Activated CD4-positive, alpha-beta T cell treated with anti-CD3 and anti-CD28 coated beads, Interleukin-2, amount 10 ng/mL, durations not matched to agents 7 days and 5 days (primary cell): ENCODE measurements around the gene ST6GAL1. TPM values are rescaled to one million over a fixed set of nuclear protein-coding genes. Genes with fewer than 3 reads are reported as not detected.

Source experiments
- CTCF ChIA-PET: fragments of 350-600 bp; sonication (Branson Sonifier 250); formaldehyde crosslinking; loops from one replicate; lab custom pipeline; 2021; ENCODE audit warnings: antibody characterized with exemption; lab: Charles Lee
- POLR2A ChIA-PET: fragments of 350-600 bp; sonication (Branson Sonifier 250); formaldehyde crosslinking; loops from one replicate; lab custom pipeline; 2021; ENCODE audit warnings: antibody characterized with exemption; lab: Charles Lee
- DNase-seq: peaks from one replicate; pipeline ENCODE4 v3.0.0-alpha.2; 2020
- H3K27ac Mint-ChIP-seq: one replicate; pipeline ENCODE4 v1.8.0; 2021; ENCODE audit warnings: mild to moderate bottlenecking, moderate library complexity, mixed read lengths
- H3K27me3 Mint-ChIP-seq: one replicate; pipeline ENCODE4 v1.8.0; 2021; ENCODE audit warnings: mixed read lengths
- H3K36me3 Mint-ChIP-seq: one replicate; pipeline ENCODE4 v1.8.0; 2021; ENCODE audit warnings: low read depth, mixed read lengths
- H3K4me1 Mint-ChIP-seq: one replicate; pipeline ENCODE4 v1.8.0; 2021; ENCODE audit warnings: mixed read lengths
- H3K4me3 Mint-ChIP-seq: one replicate; pipeline ENCODE4 v1.8.0; 2021; ENCODE audit warnings: mild to moderate bottlenecking, moderate library complexity, mixed read lengths
- H3K9me3 Mint-ChIP-seq: one replicate; pipeline ENCODE4 v1.8.0; 2021; ENCODE audit warnings: mixed read lengths
- total RNA-seq, 2 experiments: library from RNA; stranded (reverse); gene quantifications; one replicate each; pipeline ENCODE4 v1.2.3, GENCODE V29; 2021

The ST6GAL1 gene
- total RNA-seq, 2 experiments from 2014 or later: 145 to 183 TPM

DNA sequence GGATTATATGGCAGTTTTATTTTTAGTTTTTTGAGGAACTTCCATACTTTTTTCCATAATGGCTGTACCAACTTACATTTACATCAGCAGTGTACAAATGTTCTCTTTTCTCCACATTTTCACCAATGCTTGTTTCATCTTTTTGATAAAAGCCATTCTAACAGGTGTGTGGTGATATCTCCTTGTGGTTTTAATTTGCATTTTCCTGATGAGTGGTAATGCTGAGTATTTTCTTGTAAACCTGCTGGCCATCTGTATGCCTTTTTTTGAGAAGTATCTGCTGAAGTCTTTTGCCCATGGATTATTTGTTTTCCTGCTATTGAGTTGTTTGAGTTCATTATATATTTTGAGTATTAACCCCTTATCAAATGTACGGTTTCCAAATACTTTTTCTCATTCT is 158.4 kb downstream of the ST6GAL1 start:
- Mint-ChIP-seq H3K4me3 (no peak overlapping the region), H3K4me1 (peaks cover 16% of the 10 kb centered on the region), H3K9me3 (peaks cover 26% of the 10 kb centered on the region), H3K27ac (no peak overlapping the region), H3K36me3 (peaks cover 33% of the 10 kb centered on the region), H3K27me3 (peaks cover 3% of the 10 kb centered on the region)
- ChIA-PET CTCF (interaction anchor here (0.8 kb wide), 1 partner anchor 24 kb away, joined by 4 read pairs; no protein-coding TSS in a partner anchor), POLR2A (no interaction called here)
- no peak for DNase-seq

DNA sequence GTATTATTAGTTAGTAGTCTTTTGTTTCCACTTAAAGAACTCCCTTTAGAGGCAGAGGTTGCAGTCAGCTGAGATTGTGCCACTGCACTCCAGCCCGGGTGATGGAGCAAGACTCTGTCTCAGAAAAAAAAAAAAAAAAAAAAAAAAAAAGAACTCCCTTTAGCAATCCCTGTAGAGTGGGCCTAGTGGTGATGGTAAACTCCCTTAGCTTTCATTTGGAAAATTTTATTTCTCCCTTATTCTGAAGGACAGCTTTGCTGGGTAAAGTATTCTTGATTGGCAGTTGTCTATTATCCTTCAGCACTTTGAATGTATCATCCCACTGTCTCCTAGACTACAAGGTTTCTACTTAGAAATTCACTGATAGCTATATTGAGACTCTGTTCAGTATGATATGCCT is 163.0 kb downstream of the ST6GAL1 start:
- Mint-ChIP-seq H3K4me3 (no peak overlapping the region), H3K27ac (no peak overlapping the region), H3K4me1 (peaks cover 15% of the 10 kb centered on the region), H3K9me3 (peaks cover 38% of the 10 kb centered on the region), H3K36me3 (peaks cover 43% of the 10 kb centered on the region), H3K27me3 (peaks cover 2% of the 10 kb centered on the region)
- POLR2A ChIA-PET: no interaction called here
- CTCF ChIA-PET: interaction anchor here (0.7 to 1.9 kb wide), 2 partner anchors 9 to 72 kb away, joined by 4 to 6 read pairs; no protein-coding TSS in a partner anchor
- DNase-seq: no peak

DNA sequence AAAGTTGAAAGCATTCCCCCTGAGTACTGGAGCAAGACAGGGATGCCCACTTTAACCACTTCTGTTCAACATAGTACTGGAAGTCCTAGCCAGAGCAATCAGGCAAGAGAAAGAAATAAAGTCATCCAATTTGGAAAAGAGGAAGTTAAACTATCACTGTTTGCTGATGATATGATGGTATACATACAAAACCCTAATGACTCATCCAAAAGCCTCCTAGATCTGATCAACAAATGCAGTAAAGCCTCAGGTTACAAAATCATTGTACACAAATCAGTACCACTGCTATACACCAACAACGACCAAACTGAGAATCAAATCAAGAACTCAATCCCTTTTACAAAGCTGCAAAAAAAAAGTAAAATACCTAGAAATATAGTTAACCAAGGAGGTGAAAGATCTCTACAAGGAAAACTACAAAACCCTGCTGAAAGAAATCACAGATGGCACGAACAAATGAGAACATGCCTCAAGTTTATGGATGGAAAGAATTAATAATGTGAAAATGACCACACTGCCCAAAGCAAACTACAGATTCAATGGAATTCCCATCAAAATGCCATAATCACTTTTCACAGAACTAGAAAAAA is 168.7 kb downstream of the ST6GAL1 start:
- H3K9me3 Mint-ChIP-seq: peaks cover 29% of the 10 kb centered on the region
- H3K27me3 Mint-ChIP-seq: no peaks in the 10 kb centered on the region
- no peak overlapping the region for H3K27ac Mint-ChIP-seq
- peaks cover 26% of the 10 kb centered on the region for H3K36me3 Mint-ChIP-seq
- ChIA-PET CTCF (no interaction called here), POLR2A (no interaction called here)
- no peak for DNase-seq
- H3K4me1 Mint-ChIP-seq: peaks cover 35% of the 10 kb centered on the region
- H3K4me3 Mint-ChIP-seq: no peak overlapping the region

DNA sequence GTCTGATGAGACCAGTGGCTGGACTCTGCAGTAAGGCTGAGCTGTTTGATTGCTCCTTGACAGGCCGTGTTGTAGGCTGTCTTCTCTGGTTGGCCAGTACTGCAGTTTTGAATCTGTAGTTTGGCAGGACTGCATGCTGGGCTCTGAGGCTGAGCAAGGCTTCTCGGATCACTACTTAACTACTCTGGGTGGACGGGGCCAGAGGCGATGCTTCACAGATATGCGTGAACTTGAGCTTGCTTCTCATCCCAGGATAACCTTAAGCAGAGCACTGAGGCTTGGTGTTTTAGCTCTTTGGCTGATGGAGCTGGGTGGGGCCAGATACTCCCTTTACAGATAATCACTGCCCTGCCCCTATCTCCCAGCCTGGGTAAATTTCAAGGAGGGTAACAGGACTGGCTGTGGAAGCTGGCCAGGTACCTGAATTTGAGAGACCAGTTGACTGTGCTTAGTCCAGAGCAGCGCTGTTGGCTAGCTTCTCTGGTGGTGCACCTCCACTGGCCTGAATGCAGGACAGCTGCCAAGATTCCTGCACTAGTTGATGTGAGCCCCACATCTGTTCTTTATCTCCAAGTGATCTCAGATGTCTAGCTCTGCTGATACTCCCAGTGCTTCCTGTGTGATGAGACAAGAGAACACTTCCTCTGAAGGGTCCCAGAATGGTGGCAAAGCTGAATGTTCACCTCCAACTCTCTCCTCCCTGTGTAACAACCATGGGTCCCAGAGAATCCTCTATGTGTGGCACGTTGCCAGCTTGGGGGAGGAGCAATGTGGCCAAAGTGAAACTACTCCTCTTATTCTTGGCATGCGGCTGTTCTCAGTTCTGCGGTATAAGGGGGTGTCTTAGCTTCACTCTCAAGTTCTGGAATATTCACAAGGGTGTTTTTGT is 171.1 kb downstream of the ST6GAL1 start:
- ChIA-PET CTCF (interaction anchor here (0.5 to 2.0 kb wide), 16 partner anchors 8 to 883 kb away, joined by 3 to 9 read pairs (median 3); no protein-coding TSS in a partner anchor), POLR2A (interaction anchor here (0.6 kb wide), 1 partner anchor 32 kb away, joined by 3 read pairs; no protein-coding TSS in a partner anchor)
- H3K9me3 Mint-ChIP-seq: peaks cover 19% of the 10 kb centered on the region
- DNase-seq: peak; percentile 62
- peak overlapping the region; percentile 52 for H3K4me3 Mint-ChIP-seq
- H3K36me3 Mint-ChIP-seq: peaks cover 12% of the 10 kb centered on the region
- H3K27me3 Mint-ChIP-seq: no peaks in the 10 kb centered on the region
- H3K27ac Mint-ChIP-seq: peak overlapping the region; percentile 79
- H3K4me1 Mint-ChIP-seq: peaks cover 38% of the 10 kb centered on the region

DNA sequence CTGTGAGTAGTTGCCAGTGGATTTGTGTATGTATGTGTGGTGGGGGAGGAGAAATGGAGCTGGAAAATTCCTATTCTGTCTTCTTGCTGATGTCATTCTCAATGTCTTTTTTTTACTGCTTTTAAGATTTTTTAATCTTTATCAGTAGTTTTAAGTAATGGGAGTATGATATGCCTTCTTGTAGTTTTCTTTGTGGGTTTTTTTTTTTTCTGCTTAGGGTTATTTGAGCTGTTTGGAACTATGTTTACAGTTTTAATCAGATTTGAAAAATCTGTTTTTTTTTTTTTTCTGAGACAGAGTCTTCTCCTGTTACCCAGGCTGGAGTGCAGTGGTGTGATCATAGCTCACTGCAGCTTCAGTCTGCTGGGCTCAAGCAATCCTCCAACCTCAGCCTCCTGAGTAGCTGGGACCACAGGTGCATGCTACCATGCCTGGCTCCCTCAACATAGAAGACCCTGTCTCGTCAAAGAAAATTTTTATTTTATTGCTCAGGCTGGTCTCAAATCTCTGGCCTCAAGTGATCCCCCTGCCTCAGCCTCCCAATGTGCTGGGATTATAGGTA is 171.8 kb downstream of the ST6GAL1 start:
- ChIA-PET CTCF (interaction anchor here (0.6 to 2.0 kb wide), 18 partner anchors 9 to 502 kb away, joined by 3 to 9 read pairs (median 3); no protein-coding TSS in a partner anchor), POLR2A (interaction anchor here (0.6 to 1.0 kb wide), 2 partner anchors 33 to 275 kb away, joined by 3 to 4 read pairs; no protein-coding TSS in a partner anchor)
- Mint-ChIP-seq H3K36me3 (peaks cover 10% of the 10 kb centered on the region), H3K9me3 (peaks cover 16% of the 10 kb centered on the region), H3K4me1 (peaks cover 33% of the 10 kb centered on the region), H3K27me3 (no peaks in the 10 kb centered on the region), H3K27ac (peak overlapping the region; percentile 79), H3K4me3 (peak overlapping the region; percentile 52)
- no peak for DNase-seq

DNA sequence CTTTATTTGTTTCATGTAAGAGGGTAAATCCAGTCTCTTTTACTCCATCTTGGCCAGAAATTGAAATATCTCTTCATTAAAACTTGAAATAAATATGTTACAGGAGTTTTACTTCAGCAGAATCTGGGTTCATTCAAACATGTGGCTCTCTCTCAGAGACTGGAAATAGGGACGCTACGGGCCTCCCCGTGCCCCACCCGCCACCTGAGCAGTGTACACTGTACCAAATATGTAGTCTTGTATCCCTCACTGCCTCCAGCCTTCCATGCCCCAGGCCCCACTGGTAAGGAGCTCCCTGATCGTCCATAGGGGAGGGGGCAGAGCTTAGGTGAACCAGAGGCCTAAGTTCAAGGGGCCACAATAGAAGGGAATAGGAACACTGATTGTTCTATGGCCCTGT is 172.9 kb downstream of the ST6GAL1 start:
- peaks cover 9% of the 10 kb centered on the region for H3K9me3 Mint-ChIP-seq
- H3K27ac Mint-ChIP-seq: no peak overlapping the region
- no peaks in the 10 kb centered on the region for H3K27me3 Mint-ChIP-seq
- DNase-seq: no peak
- CTCF ChIA-PET: interaction anchor here (1.0 to 2.0 kb wide), 4 partner anchors 10 to 40 kb away, joined by 3 to 6 read pairs (median 4); no protein-coding TSS in a partner anchor
- POLR2A ChIA-PET: no interaction called here
- H3K4me3 Mint-ChIP-seq: no peak overlapping the region
- peaks cover 4% of the 10 kb centered on the region for H3K36me3 Mint-ChIP-seq
- H3K4me1 Mint-ChIP-seq: peaks cover 27% of the 10 kb centered on the region

DNA sequence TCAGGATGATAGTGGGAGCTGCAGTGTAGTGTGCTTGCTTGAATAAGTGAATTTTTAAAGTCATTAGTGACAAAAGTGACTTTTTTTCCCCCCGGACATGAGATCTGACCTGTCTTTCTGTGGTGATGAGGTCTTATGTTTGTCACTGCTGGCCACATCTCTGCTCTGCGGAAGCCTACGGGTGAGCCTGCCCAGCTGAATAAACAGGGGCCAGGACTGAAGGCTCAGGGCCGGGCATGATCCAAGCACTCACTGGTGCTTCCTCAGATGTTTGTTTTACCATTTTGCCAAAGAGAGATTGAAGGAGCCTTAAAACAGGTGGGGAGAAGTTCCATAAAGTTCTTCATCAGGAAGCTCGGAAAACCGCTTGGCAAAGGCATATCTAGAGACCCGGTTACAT is 174.0 kb downstream of the ST6GAL1 start:
- ChIA-PET POLR2A (no interaction called here), CTCF (interaction anchor here (0.7 to 3.6 kb wide), 2 partner anchors 9 to 35 kb away, joined by 3 to 11 read pairs; partner anchors contain the start of gene RPL39L)
- Mint-ChIP-seq H3K36me3 (peaks cover 2% of the 10 kb centered on the region), H3K4me3 (no peak overlapping the region), H3K27me3 (no peaks in the 10 kb centered on the region), H3K9me3 (no peaks in the 10 kb centered on the region), H3K27ac (no peak overlapping the region), H3K4me1 (peaks cover 24% of the 10 kb centered on the region)
- no peak for DNase-seq

DNA sequence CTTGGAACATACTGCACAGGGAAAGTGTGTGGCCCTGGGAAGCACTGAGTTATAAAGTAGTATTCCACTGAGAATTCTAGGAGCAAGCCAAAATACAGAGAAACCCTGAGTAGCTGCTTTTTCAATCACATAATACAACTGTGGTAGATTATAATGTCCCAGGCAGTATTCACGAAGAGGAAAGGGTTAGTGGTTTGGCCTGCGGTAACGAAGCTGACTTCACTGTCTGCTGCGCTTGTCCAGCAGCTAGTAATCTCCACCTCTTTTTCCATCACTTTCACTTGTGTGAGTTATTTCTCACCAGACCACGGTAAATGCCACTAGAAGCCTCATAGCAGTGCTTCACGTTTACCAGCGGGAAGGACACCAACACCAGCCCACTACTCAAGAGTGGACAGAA is 174.6 kb downstream of the ST6GAL1 start:
- ChIA-PET CTCF (interaction anchor here (0.7 to 3.6 kb wide), 2 partner anchors 8 to 34 kb away, joined by 3 to 11 read pairs; partner anchors contain the start of gene RPL39L), POLR2A (no interaction called here)
- Mint-ChIP-seq H3K9me3 (no peaks in the 10 kb centered on the region), H3K4me1 (peaks cover 24% of the 10 kb centered on the region), H3K36me3 (no peaks in the 10 kb centered on the region), H3K4me3 (no peak overlapping the region), H3K27me3 (no peaks in the 10 kb centered on the region), H3K27ac (no peak overlapping the region)
- DNase-seq: no peak

DNA sequence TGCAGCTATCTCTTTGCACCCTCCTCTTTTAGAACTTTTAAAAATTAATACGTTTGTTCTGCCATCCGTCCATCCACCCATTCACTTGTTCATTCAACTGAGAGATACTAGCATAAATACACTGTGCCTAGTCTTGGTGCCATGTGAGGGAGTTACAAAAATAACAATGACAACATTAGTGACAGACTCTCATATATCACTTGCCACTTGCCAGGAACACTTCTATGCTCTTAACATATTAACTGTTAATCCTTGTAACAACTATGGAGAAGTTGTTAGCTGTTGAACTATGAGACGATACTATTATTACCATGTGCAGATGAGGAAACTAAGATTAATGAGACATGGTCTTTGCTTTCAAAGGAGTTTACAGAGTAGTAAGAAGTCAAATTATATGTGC is 175.4 kb downstream of the ST6GAL1 start:
- Mint-ChIP-seq H3K4me1 (peaks cover 24% of the 10 kb centered on the region), H3K36me3 (no peaks in the 10 kb centered on the region), H3K4me3 (no peak overlapping the region), H3K27me3 (no peaks in the 10 kb centered on the region), H3K27ac (no peak overlapping the region), H3K9me3 (no peaks in the 10 kb centered on the region)
- ChIA-PET CTCF (interaction anchor here (0.7 to 3.6 kb wide), 2 partner anchors 34 to 159 kb away, joined by 3 to 11 read pairs; partner anchors contain the start of gene RPL39L), POLR2A (no interaction called here)
- DNase-seq: no peak

DNA sequence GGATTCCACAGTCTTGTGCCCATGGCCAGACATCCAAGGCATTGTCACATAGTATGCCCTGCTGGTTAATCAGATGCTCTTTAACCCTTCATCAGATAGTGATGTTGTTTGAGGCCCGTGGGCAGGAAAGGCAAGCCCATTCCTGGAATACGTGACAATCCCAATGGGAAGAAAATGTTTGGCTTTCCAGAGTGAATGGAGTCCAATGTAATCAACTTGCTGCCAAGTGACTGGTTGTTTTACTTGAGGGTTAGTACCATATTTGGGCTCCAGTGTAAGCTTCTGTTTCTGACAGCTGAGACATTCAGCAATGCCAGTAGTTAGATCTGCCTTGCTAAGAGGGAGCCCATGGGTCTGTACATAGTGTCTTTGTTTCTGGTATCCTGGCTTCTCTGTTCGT is 177.7 kb downstream of the ST6GAL1 start:
- H3K27ac Mint-ChIP-seq: no peak overlapping the region
- POLR2A ChIA-PET: no interaction called here
- H3K27me3 Mint-ChIP-seq: no peaks in the 10 kb centered on the region
- no peak overlapping the region for H3K4me3 Mint-ChIP-seq
- DNase-seq: no peak
- CTCF ChIA-PET: interaction anchor here (1.2 to 1.3 kb wide), 2 partner anchors 24 to 259 kb away, joined by 3 read pairs; no protein-coding TSS in a partner anchor
- no peaks in the 10 kb centered on the region for H3K9me3 Mint-ChIP-seq
- no peaks in the 10 kb centered on the region for H3K36me3 Mint-ChIP-seq
- H3K4me1 Mint-ChIP-seq: peaks cover 9% of the 10 kb centered on the region

DNA sequence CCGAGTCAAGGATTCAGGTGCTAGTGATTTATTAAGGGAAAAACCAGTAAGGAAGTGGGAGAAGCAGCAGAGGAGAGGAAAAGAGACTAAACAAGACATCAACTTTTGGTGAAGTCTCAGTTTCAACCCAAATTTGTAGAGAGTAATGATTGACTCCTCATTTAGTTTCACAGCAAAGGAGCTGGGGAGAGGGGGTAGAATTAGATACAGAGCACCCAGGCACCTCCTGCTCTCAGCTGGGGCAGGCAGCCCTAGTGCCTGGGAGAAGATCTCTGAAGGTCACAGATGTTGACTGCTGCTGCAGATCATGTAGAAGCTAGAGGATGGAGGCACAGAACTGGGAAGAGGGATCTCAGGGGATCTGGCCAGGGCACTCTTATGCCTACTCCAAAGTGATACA is 179.8 kb downstream of the ST6GAL1 start:
- H3K27me3 Mint-ChIP-seq: no peaks in the 10 kb centered on the region
- POLR2A ChIA-PET: no interaction called here

More for the DNA sequence above, 179.8 kb downstream of the ST6GAL1 start:
- Mint-ChIP-seq H3K4me1 (peaks cover 7% of the 10 kb centered on the region), H3K27ac (no peak overlapping the region), H3K9me3 (no peaks in the 10 kb centered on the region), H3K4me3 (no peak overlapping the region), H3K36me3 (no peaks in the 10 kb centered on the region)
- CTCF ChIA-PET: interaction anchor here (0.6 to 1.6 kb wide), 3 partner anchors 13 to 266 kb away, joined by 3 to 9 read pairs (median 3); no protein-coding TSS in a partner anchor
- DNase-seq: no peak
